Activated naive CD4-positive, alpha-beta T cell treated with anti-CD3 and anti-CD28 coated beads for 36 hours (primary cell): ENCODE results near the gene SMAD7. TPM values are rescaled to one million over a fixed set of nuclear protein-coding genes. Genes with fewer than 3 reads are reported as not detected.

ENCODE experiments used
- CTCF ChIA-PET: fragments of 350-600 bp; sonication (Branson Sonifier 250); formaldehyde crosslinking; loops from one replicate; lab custom pipeline; 2021; ENCODE audit warnings: antibody characterized with exemption; lab: Charles Lee
- DNase-seq: peaks from one replicate; pipeline ENCODE4 v3.0.0-alpha.2; 2020
- H3K27ac Mint-ChIP-seq: one replicate; pipeline ENCODE4 v1.8.0; 2021; ENCODE audit warnings: mild to moderate bottlenecking, mixed read lengths
- H3K27me3 Mint-ChIP-seq: one replicate; pipeline ENCODE4 v1.8.0; 2021; ENCODE audit warnings: low read depth, mixed read lengths
- H3K36me3 Mint-ChIP-seq: one replicate; pipeline ENCODE4 v1.8.0; 2021; ENCODE audit warnings: low read depth, mixed read lengths
- H3K4me1 Mint-ChIP-seq: one replicate; pipeline ENCODE4 v1.8.0; 2021; ENCODE audit warnings: low read depth, mixed read lengths
- H3K4me3 Mint-ChIP-seq: one replicate; pipeline ENCODE4 v1.8.0; 2021; ENCODE audit warnings: mild to moderate bottlenecking, moderate library complexity, mixed read lengths
- H3K9me3 Mint-ChIP-seq: one replicate; pipeline ENCODE4 v1.8.0; 2021; ENCODE audit warnings: mixed read lengths
- intact Hi-C: fragments of 100-400 bp; cut with micrococcal nuclease; formaldehyde crosslinking; loops from one replicate; pipeline ENCODE4 v1.15.1; 2023
- total RNA-seq, 2 experiments: library from RNA; stranded (reverse); gene quantifications; one replicate each; pipeline ENCODE4 v1.2.3, GENCODE V29; 2021

Gene SMAD7
- total RNA-seq, 2 experiments from 2014 or later, result 5.9 to 7.0 TPM

GRCh38 chr18:48909721-48910120, 41.0 kb downstream of the SMAD7 start:
- CTCF ChIA-PET, result no interaction called here
- no peak for DNase-seq
- Mint-ChIP-seq H3K36me3 (no peaks in the 10 kb centered on the region), H3K27ac (no peak overlapping the region), H3K4me1 (peaks cover 10% of the 10 kb centered on the region), H3K9me3 (peaks cover 7% of the 10 kb centered on the region), H3K27me3 (no peaks in the 10 kb centered on the region), H3K4me3 (no peak overlapping the region)
- intact Hi-C loops, result no loop called here

- CTCF ChIA-PET, result interaction anchor here (0.6 kb wide), 2 partner anchors 11 to 38 kb away, joined by 3 to 4 read pairs; no protein-coding TSS in a partner anchor
- Mint-ChIP-seq H3K27ac (no peak overlapping the region), H3K36me3 (peaks cover 3% of the 10 kb centered on the region)
These were observed 41.8 kb downstream of the SMAD7 start for GRCh38 chr18:48908916-48909315.

DNA sequence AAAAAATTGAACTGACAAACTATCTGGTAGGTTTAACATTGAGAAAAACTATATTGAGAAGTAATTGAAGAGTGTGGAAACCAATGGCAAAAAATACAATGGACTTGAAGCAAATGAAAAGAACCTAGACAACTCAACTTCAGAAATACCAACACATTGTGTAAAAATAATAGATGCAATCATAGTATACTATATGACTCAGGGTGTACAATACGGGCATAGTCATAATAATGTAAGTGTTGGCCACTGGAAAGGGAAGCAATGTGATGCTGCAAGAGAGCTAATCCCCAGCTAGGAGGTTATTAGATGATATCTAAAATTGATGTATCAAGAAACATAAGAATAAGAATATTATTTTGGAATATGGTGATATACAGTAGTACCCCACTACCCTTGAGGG, 45.3 kb downstream of the SMAD7 start:
- Mint-ChIP-seq H3K9me3 (peaks cover 13% of the 10 kb centered on the region), H3K36me3 (peaks cover 3% of the 10 kb centered on the region), H3K27me3 (no peaks in the 10 kb centered on the region), H3K4me3 (no peak overlapping the region), H3K4me1 (peaks cover 10% of the 10 kb centered on the region), H3K27ac (no peak overlapping the region)
- CTCF ChIA-PET, result no interaction called here
- DNase-seq, result no peak
- intact Hi-C loops, result no loop called here

More at GRCh38 chr18:48908916-48909315, 41.8 kb downstream of the SMAD7 start:
- no peak for DNase-seq
- H3K4me3 Mint-ChIP-seq, result no peak overlapping the region
- intact Hi-C loops, result no loop called here
- peaks cover 10% of the 10 kb centered on the region for H3K4me1 Mint-ChIP-seq
- H3K27me3 Mint-ChIP-seq, result no peaks in the 10 kb centered on the region
- peaks cover 13% of the 10 kb centered on the region for H3K9me3 Mint-ChIP-seq

- H3K4me1 Mint-ChIP-seq, result peaks cover 8% of the 10 kb centered on the region
- intact Hi-C loops, result no loop called here
- H3K36me3 Mint-ChIP-seq, result peaks cover 3% of the 10 kb centered on the region
- no peak overlapping the region for H3K4me3 Mint-ChIP-seq
- peaks cover 13% of the 10 kb centered on the region for H3K9me3 Mint-ChIP-seq
- no peaks in the 10 kb centered on the region for H3K27me3 Mint-ChIP-seq
- DNase-seq, result no peak
- CTCF ChIA-PET, result no interaction called here
- H3K27ac Mint-ChIP-seq, result no peak overlapping the region
These were observed 45.8 kb downstream of the SMAD7 start for GRCh38 chr18:48904847-48905394.

- Mint-ChIP-seq H3K9me3 (peaks cover 13% of the 10 kb centered on the region), H3K4me3 (no peak overlapping the region), H3K36me3 (peaks cover 3% of the 10 kb centered on the region), H3K4me1 (peaks cover 6% of the 10 kb centered on the region), H3K27ac (no peak overlapping the region), H3K27me3 (no peaks in the 10 kb centered on the region)
- DNase-seq, result no peak
- CTCF ChIA-PET, result no interaction called here
- intact Hi-C loops, result no loop called here
These were observed 46.7 kb downstream of the SMAD7 start for GRCh38 chr18:48904091-48904490.

- CTCF ChIA-PET, result no interaction called here
- H3K9me3 Mint-ChIP-seq, result peaks cover 15% of the 10 kb centered on the region
- intact Hi-C loops, result no loop called here
- H3K4me3 Mint-ChIP-seq, result no peak overlapping the region
- H3K4me1 Mint-ChIP-seq, result peaks cover 4% of the 10 kb centered on the region
- peaks cover 3% of the 10 kb centered on the region for H3K36me3 Mint-ChIP-seq
- H3K27me3 Mint-ChIP-seq, result no peaks in the 10 kb centered on the region
- DNase-seq, result no peak
- H3K27ac Mint-ChIP-seq, result no peak overlapping the region
These were observed 47.7 kb downstream of the SMAD7 start for GRCh38 chr18:48902856-48903601.

GRCh38 chr18:48902023-48902855, 48.5 kb downstream of the SMAD7 start:
- Mint-ChIP-seq H3K9me3 (peaks cover 15% of the 10 kb centered on the region), H3K27me3 (no peaks in the 10 kb centered on the region), H3K4me3 (no peak overlapping the region), H3K36me3 (peaks cover 3% of the 10 kb centered on the region), H3K4me1 (peaks cover 4% of the 10 kb centered on the region), H3K27ac (no peak overlapping the region)
- DNase-seq, result no peak
- CTCF ChIA-PET, result no interaction called here
- intact Hi-C loops, result no loop called here

DNA sequence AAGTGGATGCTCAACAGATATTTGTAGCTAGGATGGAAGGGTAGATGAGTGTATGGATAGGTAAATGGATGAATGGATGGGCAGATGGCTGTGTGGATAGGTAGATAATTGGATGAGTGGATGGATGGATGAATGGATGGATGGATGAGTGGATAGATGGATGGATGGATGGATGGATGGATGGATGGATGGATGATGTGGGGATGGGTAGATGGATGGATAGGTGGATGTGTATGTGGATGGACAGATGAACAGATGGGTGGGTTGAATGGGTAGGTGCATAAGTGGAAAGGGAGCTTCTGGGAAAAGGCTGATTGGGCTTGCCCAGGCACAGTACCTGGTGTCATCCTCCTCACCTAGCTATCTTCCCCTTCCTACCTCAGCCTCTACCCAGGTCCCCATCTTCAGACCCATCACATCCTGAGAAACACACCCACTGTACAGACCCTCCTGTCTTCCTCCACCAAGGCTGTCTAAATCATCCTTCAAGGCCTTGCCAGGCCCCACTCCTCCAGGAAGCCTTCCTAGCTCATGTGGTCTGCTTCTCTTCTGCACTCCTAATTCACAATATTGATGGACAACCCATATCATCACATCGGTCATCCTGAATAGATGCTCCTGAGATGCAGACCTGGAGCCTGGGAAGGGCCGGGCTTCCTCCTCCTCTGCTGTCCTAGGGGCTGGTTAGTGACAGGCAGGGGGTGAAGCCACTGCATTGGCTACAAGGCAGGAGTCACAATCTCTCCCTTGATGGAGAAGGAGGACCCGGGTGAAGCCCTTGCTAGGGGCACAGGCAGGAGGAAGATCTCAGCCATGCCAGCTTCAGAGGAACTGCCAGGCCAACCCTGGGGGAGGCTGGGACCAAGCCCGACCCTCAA, 49.4 kb downstream of the SMAD7 start:
- Mint-ChIP-seq H3K27me3 (no peaks in the 10 kb centered on the region), H3K36me3 (peaks cover 3% of the 10 kb centered on the region), H3K27ac (no peak overlapping the region), H3K4me3 (no peak overlapping the region), H3K4me1 (peaks cover 4% of the 10 kb centered on the region), H3K9me3 (peaks cover 15% of the 10 kb centered on the region)
- CTCF ChIA-PET, result interaction anchor here (0.8 kb wide), 1 partner anchor 124 kb away, joined by 3 read pairs; no protein-coding TSS in a partner anchor
- intact Hi-C loops, result no loop called here
- no peak for DNase-seq

DNA sequence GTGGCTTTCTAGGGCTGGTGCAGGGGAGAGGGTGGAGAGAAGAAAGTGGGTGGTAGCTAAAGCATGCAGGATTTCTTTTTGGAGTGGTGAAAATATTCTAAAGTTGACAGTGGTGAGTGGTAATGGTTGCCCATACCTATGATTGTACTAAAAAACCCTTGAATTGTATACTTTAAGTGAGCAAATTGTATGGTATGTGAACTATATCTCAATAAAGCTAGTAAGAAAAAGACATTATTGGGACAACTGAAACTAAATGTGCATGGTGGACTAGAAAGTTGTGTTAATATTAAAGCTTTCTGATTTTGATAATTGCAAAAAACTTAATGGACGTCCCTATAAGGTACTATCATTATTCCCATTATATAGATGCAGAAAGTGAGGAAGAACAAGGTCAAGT, 50.3 kb downstream of the SMAD7 start:
- intact Hi-C loops, result no loop called here
- no peaks in the 10 kb centered on the region for H3K27me3 Mint-ChIP-seq
- peaks cover 4% of the 10 kb centered on the region for H3K4me1 Mint-ChIP-seq
- H3K9me3 Mint-ChIP-seq, result peaks cover 14% of the 10 kb centered on the region
- CTCF ChIA-PET, result no interaction called here
- DNase-seq, result no peak
- peaks cover 3% of the 10 kb centered on the region for H3K36me3 Mint-ChIP-seq
- H3K4me3 Mint-ChIP-seq, result no peak overlapping the region
- H3K27ac Mint-ChIP-seq, result no peak overlapping the region

DNA sequence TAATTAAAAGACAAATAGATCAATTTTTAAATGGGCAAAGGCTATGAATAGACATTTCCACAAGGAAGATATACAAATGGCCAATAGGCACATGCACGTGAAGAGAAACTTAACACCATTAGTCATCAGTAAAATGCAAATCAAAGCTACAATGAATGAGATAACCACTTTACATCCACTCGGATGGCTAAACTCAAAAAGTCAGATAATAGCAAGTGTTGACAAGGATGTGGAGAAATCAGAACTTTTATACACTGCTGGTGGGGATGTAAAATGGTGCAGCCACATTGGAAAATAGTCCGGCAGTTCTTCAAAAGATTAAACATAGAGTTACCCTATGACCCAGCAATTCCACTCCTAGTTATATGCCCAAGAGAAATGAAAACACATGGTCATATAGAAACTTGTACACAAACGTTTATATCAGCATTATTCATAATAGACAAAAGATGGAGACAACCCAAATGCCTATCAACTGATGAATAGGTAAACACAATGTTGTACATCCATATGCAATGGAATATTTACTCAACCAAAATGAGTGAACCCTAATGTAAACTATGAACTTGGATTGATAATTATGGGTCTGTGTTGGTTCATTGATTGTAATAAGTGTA, 51.1 kb downstream of the SMAD7 start:
- peaks cover 4% of the 10 kb centered on the region for H3K4me1 Mint-ChIP-seq
- intact Hi-C loops, result no loop called here
- no peaks in the 10 kb centered on the region for H3K27me3 Mint-ChIP-seq
- peaks cover 3% of the 10 kb centered on the region for H3K36me3 Mint-ChIP-seq
- no peak overlapping the region for H3K27ac Mint-ChIP-seq
- DNase-seq, result no peak
- CTCF ChIA-PET, result interaction anchor here (0.7 kb wide), 1 partner anchor 71 kb away, joined by 6 read pairs; no protein-coding TSS in a partner anchor
- H3K4me3 Mint-ChIP-seq, result no peak overlapping the region
- peaks cover 8% of the 10 kb centered on the region for H3K9me3 Mint-ChIP-seq

DNA sequence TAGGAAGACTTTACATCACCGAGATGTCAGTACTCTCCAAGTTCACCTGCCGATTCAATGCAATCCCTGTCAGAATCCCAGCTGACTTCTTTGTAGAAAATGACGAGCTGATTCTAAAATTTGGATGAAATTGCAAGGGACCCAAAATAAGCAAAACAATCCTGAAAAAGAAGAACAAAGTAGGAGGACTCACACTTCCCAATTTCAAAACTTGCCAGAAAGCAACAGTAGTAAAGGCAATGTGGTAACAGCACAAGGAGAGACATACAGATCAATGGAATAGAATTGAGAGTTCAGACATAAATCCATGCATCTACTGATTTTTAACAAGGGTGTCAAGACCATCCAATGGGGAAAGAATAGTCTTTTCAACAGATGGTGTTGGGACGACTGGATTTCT, 52.2 kb downstream of the SMAD7 start:
- H3K27ac Mint-ChIP-seq, result no peak overlapping the region

More for the DNA sequence above, 52.2 kb downstream of the SMAD7 start:
- intact Hi-C loops, result no loop called here
- no peaks in the 10 kb centered on the region for H3K27me3 Mint-ChIP-seq
- H3K4me3 Mint-ChIP-seq, result no peak overlapping the region
- no peaks in the 10 kb centered on the region for H3K36me3 Mint-ChIP-seq
- peaks cover 4% of the 10 kb centered on the region for H3K4me1 Mint-ChIP-seq
- H3K9me3 Mint-ChIP-seq, result peaks cover 2% of the 10 kb centered on the region
- CTCF ChIA-PET, result no interaction called here
- no peak for DNase-seq
